Measurements from ENCODE around the gene HOXD1. TPM values are rescaled to one million over a fixed set of nuclear protein-coding genes. Genes with fewer than 3 reads are reported as not detected.
A peak's percentile ranks its signal among the peaks of the same experiment; 100 is the strongest.

Gene HOXD1
- total RNA-seq: not detected

DNA sequence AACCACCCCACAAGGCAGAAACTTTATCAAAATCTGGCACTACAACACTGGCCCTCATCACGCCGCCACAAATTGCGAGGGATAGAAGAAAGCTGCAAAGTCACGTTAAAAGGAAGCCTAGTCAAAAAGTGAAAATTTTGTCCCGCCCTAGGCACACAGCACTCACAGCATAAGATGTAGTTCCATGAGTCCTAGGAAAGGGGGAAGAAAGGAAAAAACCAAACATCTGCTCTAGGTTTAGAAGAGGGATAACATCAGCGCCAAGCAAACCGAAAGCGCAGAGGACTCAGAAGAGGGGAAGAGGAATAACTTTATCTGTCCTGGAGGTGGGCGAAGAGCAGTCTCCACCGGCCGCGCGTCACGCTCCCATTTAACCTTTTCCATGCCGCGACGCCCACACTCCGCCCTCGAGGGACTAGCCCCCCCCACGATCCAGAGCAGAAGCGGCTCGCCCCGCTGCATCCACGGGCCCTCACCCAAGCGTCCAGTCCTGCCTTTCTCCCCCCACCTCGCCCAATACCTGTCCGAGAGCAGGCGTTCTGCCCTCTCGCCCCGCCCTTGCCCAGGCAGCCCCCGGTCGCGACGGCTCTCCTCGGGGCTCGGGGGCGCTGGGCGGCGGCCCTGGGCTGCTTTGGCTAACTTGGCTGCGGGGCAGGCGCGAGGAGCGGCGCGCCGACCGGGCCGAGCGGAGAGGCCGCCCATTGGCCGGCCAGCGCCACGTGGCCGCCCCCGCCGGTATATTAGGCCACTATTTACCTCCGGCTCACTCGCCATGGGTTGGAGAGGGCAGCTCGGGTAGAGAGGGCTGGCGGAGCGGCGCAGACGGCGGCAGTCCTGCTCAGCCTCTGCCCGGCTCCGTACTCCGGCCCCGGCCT is at the start of gene HOXD1:
TSS of gene HOXD1 (plus strand) at position 770 of the 875 bp plus-strand sequence. CDS start 134 bp downstream, outside the sequence.
- H3K4me1 Mint-ChIP-seq (ENCODE audit: low read depth): peaks cover 15% of the 10 kb centered on the region
- ChIA-PET POLR2A (no interaction called here), CTCF (interaction anchor here (0.8 to 1.9 kb wide), 4 partner anchors 13 to 267 kb away, joined by 3 to 5 read pairs (median 4); no protein-coding TSS in a partner anchor)
- H3K27me3 Mint-ChIP-seq: peaks cover 67% of the 10 kb centered on the region
- H3K9me3 Mint-ChIP-seq: no peaks in the 10 kb centered on the region
- no peak within 1 kb of the TSS for H3K27ac Mint-ChIP-seq
- DNase-seq: peak; percentile 17
- H3K36me3 Mint-ChIP-seq (ENCODE audit: low read depth): peaks cover 1% of the 10 kb centered on the region
- no peak for TF ChIP-seq CTCF (IDR thresholded peaks at IDR 0.05)
- ATAC-seq: peak; percentile 50
- H3K4me3 Mint-ChIP-seq: peak within 1 kb of the TSS; percentile 73
- intact Hi-C loops (cut with micrococcal nuclease): no loop called here

- ChIA-PET CTCF (interaction anchor here (0.9 to 8.4 kb wide), 18 partner anchors 8 to 999 kb away, joined by 3 to 117 read pairs (median 10); partner anchors contain the start of genes HOXD4 and HOXD8), POLR2A (no interaction called here)
- intact Hi-C loops (cut with micrococcal nuclease): no loop called here
- no peak overlapping the region for H3K4me3 Mint-ChIP-seq
- peaks cover 27% of the 10 kb centered on the region for H3K4me1 Mint-ChIP-seq (ENCODE audit: low read depth)
- DNase-seq: no peak
- no peak for ATAC-seq
- H3K9me3 Mint-ChIP-seq: no peaks in the 10 kb centered on the region
- TF ChIP-seq CTCF (IDR thresholded peaks at IDR 0.05): no peak
- peaks cover 5% of the 10 kb centered on the region for H3K36me3 Mint-ChIP-seq (ENCODE audit: low read depth)
- H3K27me3 Mint-ChIP-seq: peaks cover 70% of the 10 kb centered on the region
- no peak overlapping the region for H3K27ac Mint-ChIP-seq
These were observed 49.4 kb upstream of the HOXD1 start for GRCh38 chr2:176138923-176139660.

- Mint-ChIP-seq H3K27me3 (peaks cover 68% of the 10 kb centered on the region), H3K36me3 (ENCODE audit: low read depth) (peaks cover 5% of the 10 kb centered on the region), H3K4me1 (ENCODE audit: low read depth) (peaks cover 27% of the 10 kb centered on the region), H3K4me3 (peak overlapping the region; percentile 56), H3K9me3 (no peaks in the 10 kb centered on the region), H3K27ac (no peak overlapping the region)
- TF ChIP-seq CTCF (IDR thresholded peaks at IDR 0.05): no peak
- ATAC-seq (no peak), DNase-seq (no peak)
- intact Hi-C loops (cut with micrococcal nuclease): loop anchor here (1.0 to 5.0 kb wide), 3 partner anchors 315 to 512 kb away; no protein-coding TSS in a partner anchor
- ChIA-PET POLR2A (no interaction called here), CTCF (interaction anchor here (0.6 to 8.4 kb wide), 42 partner anchors 8 to 998 kb away, joined by 3 to 117 read pairs (median 5); partner anchors contain the start of genes HOXD1, HOXD4 and HOXD8)
These were observed 48.6 kb upstream of the HOXD1 start for GRCh38 chr2:176139661-176140512.

DNA sequence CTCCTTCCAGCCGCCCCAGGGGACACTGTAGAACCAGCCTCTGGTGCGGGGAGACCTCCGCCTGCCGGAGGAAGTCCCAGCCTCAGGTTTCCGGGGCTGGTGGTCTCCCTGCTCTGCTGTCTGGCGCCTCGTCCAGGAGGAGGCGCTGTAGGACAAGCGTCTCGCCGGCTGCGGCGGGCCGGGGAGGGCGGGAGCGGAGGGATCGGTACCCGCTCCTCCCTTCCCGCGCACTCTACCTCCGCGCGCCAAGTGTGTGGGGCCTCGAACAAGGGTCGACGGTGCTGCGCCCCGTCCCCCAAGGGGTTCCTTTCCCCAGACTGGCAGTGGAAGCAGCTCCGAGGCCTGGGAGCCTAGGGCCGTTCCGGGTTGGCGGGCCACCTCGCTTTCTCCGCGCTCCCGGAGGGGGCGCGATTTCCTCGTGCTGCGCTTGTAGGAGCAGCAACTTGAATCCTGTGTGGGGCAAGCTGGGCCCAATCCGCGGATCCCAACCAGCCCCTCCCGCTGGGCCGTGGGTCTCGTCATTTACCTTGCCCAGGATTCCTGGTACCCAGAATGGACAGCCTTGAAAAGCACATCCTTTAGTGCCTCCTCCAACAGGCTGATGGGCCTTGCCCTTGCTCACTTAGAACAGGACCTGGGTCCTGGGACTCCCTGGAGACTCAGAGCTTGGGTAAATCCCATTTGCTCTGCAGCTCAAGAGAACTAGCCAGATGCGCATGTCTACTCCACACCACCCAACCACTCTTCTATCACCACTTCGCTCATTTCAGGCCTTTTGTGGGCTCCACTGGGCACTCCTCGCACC is 47.8 kb upstream of the HOXD1 start:
- Mint-ChIP-seq H3K36me3 (ENCODE audit: low read depth) (peaks cover 5% of the 10 kb centered on the region), H3K4me3 (peak overlapping the region; percentile 56), H3K27me3 (peaks cover 68% of the 10 kb centered on the region), H3K27ac (no peak overlapping the region), H3K4me1 (ENCODE audit: low read depth) (peaks cover 23% of the 10 kb centered on the region), H3K9me3 (no peaks in the 10 kb centered on the region)
- ATAC-seq (peak; percentile 94), DNase-seq (peak; percentile 76)
- CTCF ChIA-PET: interaction anchor here (0.6 to 8.4 kb wide), 42 partner anchors 9 to 514 kb away, joined by 3 to 117 read pairs (median 5); partner anchors contain the start of genes HOXD1, HOXD4 and HOXD8
- intact Hi-C loops (cut with micrococcal nuclease): loop anchor here (1.0 to 5.0 kb wide), 3 partner anchors 315 to 512 kb away; no protein-coding TSS in a partner anchor
- peak; percentile 94 for TF ChIP-seq CTCF (IDR thresholded peaks at IDR 0.05)
- POLR2A ChIA-PET: no interaction called here

Measured in activated CD8-positive, alpha-beta T cell treated with anti-CD3 and anti-CD28 coated beads for 36 hours (primary cell).